Liver (tissue), 9 donors: ENCODE measurements around the gene PARVB. TPM values are rescaled to one million over a fixed set of nuclear protein-coding genes. Genes with fewer than 3 reads are reported as not detected.
"Not testable (repeated sequence)": the region's sequence is repeated elsewhere in the genome, so short reads cannot be mapped to it uniquely, and the experiment has no call there.

ENCODE experiments used
- DNase-seq: peaks from one replicate; pipeline ENCODE4 v3.0.0-alpha.2; 2017; ENCODE audit warnings: low spot score
- H3K27ac ChIP-seq, 2 donors: one replicate each; pipeline ENCODE4 v1.7.0; 2013; ENCODE audit warnings: inconsistent platforms in 2 of 2, low read length in 2 of 2, control low read depth in 1 of 2, low read depth in 1 of 2, mild to moderate bottlenecking in 1 of 2
- H3K27me3 ChIP-seq, 4 donors: one replicate each; pipeline versions ENCODE4 v1.6.1 to v1.7.0; 2013; ENCODE audit warnings: low read length in 3 of 4, inconsistent platforms in 1 of 4, mild to moderate bottlenecking in 1 of 4, moderate library complexity in 1 of 4; ENCODE audit not compliant: control insufficient read depth in 4 of 4, insufficient read depth in 4 of 4
- H3K36me3 ChIP-seq, 4 donors: one replicate each; pipeline versions ENCODE4 v1.6.1 to v1.7.0; 2013; ENCODE audit warnings: low read length in 3 of 4, mild to moderate bottlenecking in 3 of 4, low read depth in 1 of 4, moderate library complexity in 1 of 4; ENCODE audit not compliant: control insufficient read depth in 4 of 4, insufficient read depth in 3 of 4
- H3K4me1 ChIP-seq, 4 donors: one replicate each; pipeline versions ENCODE4 v1.6.1 to v1.7.0; 2013; ENCODE audit warnings: low read length in 3 of 4, mild to moderate bottlenecking in 3 of 4, moderate library complexity in 1 of 4; ENCODE audit not compliant: control insufficient read depth in 4 of 4, insufficient read depth in 4 of 4
- H3K4me3 ChIP-seq, 3 donors: one replicate each; pipeline versions ENCODE4 v1.6.1 to v1.7.0; 2013; ENCODE audit warnings: low read length in 3 of 3, control low read depth in 1 of 3, low read depth in 1 of 3, mild to moderate bottlenecking in 1 of 3
- H3K9ac ChIP-seq, 2 donors: one replicate each; pipeline ENCODE4 v1.7.0; 2013; ENCODE audit warnings: low read length in 2 of 2, mild to moderate bottlenecking in 2 of 2, moderate library complexity in 2 of 2, control low read depth in 1 of 2, low read depth in 1 of 2
- H3K9me3 ChIP-seq, 4 donors: one replicate each; pipeline versions ENCODE4 v1.6.1 to v1.7.0; 2013; ENCODE audit warnings: low read length in 3 of 4; ENCODE audit not compliant: control insufficient read depth in 4 of 4
- ATF3 ChIP-seq: IDR thresholded peaks from 2 replicates; pipeline ENCODE4 v1.6.1; 2016; ENCODE audit warnings: antibody characterized with exemption
- CTCF ChIP-seq: fragments of 150-350 bp; IDR thresholded peaks from 2 replicates; pipeline ENCODE4 v1.5.1; 2017; ENCODE audit warnings: improper control_type of control experiment, low read depth, low read length; ENCODE audit not compliant: missing input control
- GABPA ChIP-seq, 2 donors: IDR thresholded peaks in 1 of 2; conservative IDR thresholded peaks in 1 of 2; 2 replicates each; pipeline ENCODE4 v1.6.1; 2016; ENCODE audit warnings: antibody characterized with exemption in 2 of 2, mild to moderate bottlenecking in 1 of 2, moderate library complexity in 1 of 2
- HNF4G ChIP-seq: IDR thresholded peaks from 2 replicates; pipeline ENCODE4 v1.6.1; 2016; ENCODE audit warnings: antibody characterized with exemption
- JUND ChIP-seq, 2 donors: IDR thresholded peaks; 2 replicates each; pipeline ENCODE4 v1.6.1; 2016; ENCODE audit warnings: antibody characterized with exemption in 2 of 2
- MAX ChIP-seq: IDR thresholded peaks from 2 replicates; pipeline ENCODE4 v1.6.1; 2016; ENCODE audit warnings: antibody characterized with exemption
- NR2F2 ChIP-seq: IDR thresholded peaks from 2 replicates; pipeline ENCODE4 v1.6.1; 2016; ENCODE audit warnings: antibody characterized with exemption
- RAD21 ChIP-seq, 2 donors: IDR thresholded peaks; 2 replicates each; pipeline ENCODE4 v1.6.1; 2016; ENCODE audit warnings: antibody characterized with exemption in 2 of 2, mild to moderate bottlenecking in 2 of 2
- RXRA ChIP-seq, 2 donors: IDR thresholded peaks; 2 replicates each; pipeline ENCODE4 v1.6.1; 2017 to 2018; ENCODE audit warnings: antibody characterized with exemption in 2 of 2, mild to moderate bottlenecking in 1 of 2
- YY1 ChIP-seq: IDR thresholded peaks from 2 replicates; pipeline ENCODE4 v1.6.1; 2016; ENCODE audit warnings: antibody characterized with exemption, mild to moderate bottlenecking
- ZBTB33 ChIP-seq: IDR thresholded peaks from 2 replicates; pipeline ENCODE4 v1.6.1; 2016; ENCODE audit warnings: antibody characterized with exemption
- WGBS: extraction: QIAGEN DNeasy Blood & Tissue Kit; methylation state at CpG from one replicate; pipeline ENCODE4 v1.1.7; 2013; 5-methylcytosine and 5-hydroxymethylcytosine counted together
- polyA plus RNA-seq, 2 donors: library from polyadenylated mRNA; stranded (reverse) in 1 of 2; unstranded in 1 of 2; fragments of 200-250 nt in 1 of 2; fragments of >200 nt in 1 of 2; fragmentation: Nextera tagmentation in 1 of 2; extraction: Ambion mirVana in 1 of 2; gene quantifications; one replicate each; pipeline versions ENCODE4 v1.2.1 to v1.2.3, GENCODE V29; 2013 to 2015
- total RNA-seq, 2 donors: library from RNA; depleted of rRNA; stranded (reverse); fragments of >200 nt; gene quantifications; one replicate each; pipeline ENCODE4 v1.2.3, GENCODE V29; 2014
- donor health status: healthy.
- donor health status: healthy.
- donor health status: healthy.
- donor health status: healthy.
- donor health status: healthy.

Gene PARVB
- total and polyA plus RNA-seq, 4 donors = 3.2 to 55.5 (median 17.7) TPM

- no peaks in the 10 kb centered on the region for H3K4me1 ChIP-seq
- H3K9me3 ChIP-seq = no peaks in the 10 kb centered on the region
- no peak overlapping the region for H3K4me3 ChIP-seq
- TF ChIP-seq MAX (no peak), JUND (IDR thresholded peaks at IDR 0.05) (no peak), GABPA (IDR thresholded peaks at IDR 0.05 in 1 of 2, conservative IDR thresholded peaks at IDR 0.05 in 1 of 2) (no peak), ATF3 (no peak), RAD21 (IDR thresholded peaks at IDR 0.05) (no peak)
- no peak for DNase-seq
- WGBS = 90% methylated on average over 16 of the region's 16 CpGs
- no peaks in the 10 kb centered on the region for H3K27me3 ChIP-seq
- H3K9ac ChIP-seq = no peak overlapping the region
- no peaks in the 10 kb centered on the region for H3K36me3 ChIP-seq
- H3K27ac ChIP-seq = no peak overlapping the region
Observed at GRCh38 chr22:44055805-44056204, 31.7 kb downstream of the PARVB start.

GRCh38 chr22:44056649-44057048 is 32.5 kb downstream of the PARVB start:
- H3K27ac ChIP-seq, H3K4me1 ChIP-seq, DNase-seq, H3K27me3 ChIP-seq, H3K4me3 ChIP-seq, H3K9ac ChIP-seq, H3K9me3 ChIP-seq, H3K36me3 ChIP-seq: not testable (repeated sequence)
- 60% methylated on average over 4 of the region's 4 CpGs for WGBS

GRCh38 chr22:44057401-44057987 is 33.4 kb downstream of the PARVB start:
- no peaks in the 10 kb centered on the region for H3K4me1 ChIP-seq
- H3K27me3 ChIP-seq = no peaks in the 10 kb centered on the region
- no peaks in the 10 kb centered on the region for H3K9me3 ChIP-seq
- no peak overlapping the region for H3K4me3 ChIP-seq
- no peak overlapping the region for H3K27ac ChIP-seq
- WGBS = 84% methylated on average over 11 of the region's 11 CpGs
- no peak overlapping the region for H3K9ac ChIP-seq
- no peak for DNase-seq
- TF ChIP-seq ZBTB33 = no peak
- H3K36me3 ChIP-seq = no peaks in the 10 kb centered on the region

- no peak overlapping the region for H3K4me3 ChIP-seq
- H3K27ac ChIP-seq = no peak overlapping the region
- no peak overlapping the region for H3K9ac ChIP-seq
- no peak for DNase-seq
- WGBS = 90% methylated on average over 35 of the region's 35 CpGs
- H3K9me3 ChIP-seq = no peaks in the 10 kb centered on the region
- H3K36me3 ChIP-seq = no peaks in the 10 kb centered on the region
- no peaks in the 10 kb centered on the region for H3K4me1 ChIP-seq
- H3K27me3 ChIP-seq = no peaks in the 10 kb centered on the region
- TF ChIP-seq ZBTB33 (no peak), YY1 (no peak), RXRA (IDR thresholded peaks at IDR 0.05) (no peak), CTCF (no peak), NR2F2 (no peak), RAD21 (IDR thresholded peaks at IDR 0.05) (no peak), HNF4G (no peak), GABPA (IDR thresholded peaks at IDR 0.05 in 1 of 2, conservative IDR thresholded peaks at IDR 0.05 in 1 of 2) (no peak)
Observed at GRCh38 chr22:44063462-44064371, 39.6 kb downstream of the PARVB start.
